Gastrocnemius medialis (tissue), 4 donors: Measurements from ENCODE around the gene ETAA1. TPM values are rescaled to one million over a fixed set of nuclear protein-coding genes. Genes with fewer than 3 reads are reported as not detected.
A peak's percentile ranks its signal among the peaks of the same experiment; 100 is the strongest.

Experiments
- ATAC-seq, 2 donors: fragments of 150-250 bp; one replicate each; pipeline ENCODE4 v1.9.1; 2016
- DNase-seq, 2 donors: peaks; one replicate each; pipeline ENCODE4 v3.0.0-alpha.2; 2019
- H3K27ac ChIP-seq, 4 donors: fragments of 200-600 bp; sonication (generic); 1 replicate in 1 of 4; 2 replicates in 3 of 4; pipeline ENCODE4 v1.5.1; 2016 to 2018; ENCODE audit warnings: mild to moderate bottlenecking in 2 of 4, moderate library complexity in 1 of 4
- H3K27me3 ChIP-seq, 3 donors: fragments of 200-600 bp; sonication (generic) in 2 of 3; 1 replicate in 1 of 3; 2 replicates in 2 of 3; pipeline versions ENCODE4 v1.5.1 to v1.6.0; 2016 to 2019; ENCODE audit warnings: mild to moderate bottlenecking in 1 of 3, moderate library complexity in 1 of 3
- H3K36me3 ChIP-seq, 2 donors: fragments of 200-600 bp; sonication (generic) in 1 of 2; one replicate each; pipeline ENCODE4 v1.5.1; 2017 to 2018
- H3K4me1 ChIP-seq, 2 donors: fragments of 200-600 bp; sonication (generic) in 1 of 2; one replicate each; pipeline ENCODE4 v1.5.1; 2016 to 2017; ENCODE audit warnings: mild to moderate bottlenecking in 2 of 2
- H3K4me3 ChIP-seq, 4 donors: fragments of 200-600 bp; sonication (generic) in 3 of 4; 1 replicate in 1 of 4; 2 replicates in 3 of 4; pipeline ENCODE4 v1.5.1; 2016 to 2019; ENCODE audit warnings: mild to moderate bottlenecking in 2 of 4
- H3K9me3 ChIP-seq, 3 donors: fragments of 200-600 bp; sonication (generic) in 2 of 3; 1 replicate in 1 of 3; 2 replicates in 2 of 3; pipeline ENCODE4 v1.5.1; 2016 to 2019
- CTCF ChIP-seq, 5 experiments: fragments of 450-650 bp in 3 of 5; fragments of 200-600 bp in 2 of 5; sonication (generic) in 2 of 5; IDR thresholded peaks in 4 of 5; conservative IDR thresholded peaks in 1 of 5; 1 replicate in 4 of 5; 2 replicates in 1 of 5; pipeline ENCODE4 v1.5.1; 2016 to 2019; ENCODE audit warnings: antibody characterized with exemption in 5 of 5, mild to moderate bottlenecking in 3 of 5, moderate library complexity in 3 of 5
- POLR2A ChIP-seq, 2 donors: fragments of 450-650 bp; IDR thresholded peaks; one replicate each; pipeline ENCODE4 v1.6.1; 2017; ENCODE audit warnings: antibody characterized with exemption in 2 of 2, mild to moderate bottlenecking in 2 of 2, moderate library complexity in 2 of 2
- in situ Hi-C, 4 donors: fragments of 200-750 bp; cut with MboI; loops; one replicate each; pipeline versions ENCODE4 v1.15.0 to v1.8.0; 2017; ENCODE audit warnings: low sequenced_read_pairs in 4 of 4
- intact Hi-C: fragments of 100-400 bp; cut with DNase I; formaldehyde crosslinking; loops from one replicate; pipeline ENCODE4 v1.15.1; 2023; ENCODE audit warnings: low total_unique reads
- total RNA-seq, 4 donors: library from RNA; depleted of rRNA; stranded (reverse); fragments of >200 nt; gene quantifications; one replicate each; pipeline versions ENCODE4 v1.1.0 to v1.2.3, GENCODE V29; 2016

Gene ETAA1
- total RNA-seq, 4 donors from 2014 or later, result 4.1 to 7.8 (median 4.9) TPM

- no peaks in the 10 kb centered on the region for H3K9me3 ChIP-seq
- no peak overlapping the region for H3K4me3 ChIP-seq
- ATAC-seq, result no peak
- no peak for DNase-seq
- no peak overlapping the region for H3K27ac ChIP-seq
- intact Hi-C loops (no loop called here), in situ Hi-C loops (no loop called here)
- no peaks in the 10 kb centered on the region for H3K36me3 ChIP-seq
- no peaks in the 10 kb centered on the region for H3K4me1 ChIP-seq
- H3K27me3 ChIP-seq, result no peaks in the 10 kb centered on the region
- TF ChIP-seq POLR2A (IDR thresholded peaks at IDR 0.05), result no peak
- TF ChIP-seq CTCF (IDR thresholded peaks at IDR 0.05 in 4 of 5, conservative IDR thresholded peaks at IDR 0.05 in 1 of 5), result no peak
Observed at GRCh38 chr2:67378555-67378954, 18.6 kb upstream of the ETAA1 start.

- H3K4me3 ChIP-seq, result no peak overlapping the region
- ATAC-seq (no peak), DNase-seq (no peak)
- no peak overlapping the region for H3K27ac ChIP-seq
- intact Hi-C loops, result no loop called here
- in situ Hi-C loops, result no loop called here
- no peaks in the 10 kb centered on the region for H3K4me1 ChIP-seq
- no peak for TF ChIP-seq POLR2A (IDR thresholded peaks at IDR 0.05)
- TF ChIP-seq CTCF (IDR thresholded peaks at IDR 0.05 in 4 of 5, conservative IDR thresholded peaks at IDR 0.05 in 1 of 5), result no peak
- H3K27me3 ChIP-seq, result no peaks in the 10 kb centered on the region
- H3K9me3 ChIP-seq, result no peaks in the 10 kb centered on the region
- H3K36me3 ChIP-seq, result no peaks in the 10 kb centered on the region
Observed at GRCh38 chr2:67379048-67379447, 18.1 kb upstream of the ETAA1 start.

- Histone ChIP-seq H3K36me3 (no peaks in the 10 kb centered on the region), H3K4me3 (no peak overlapping the region), H3K9me3 (no peaks in the 10 kb centered on the region), H3K27me3 (no peaks in the 10 kb centered on the region), H3K4me1 (no peaks in the 10 kb centered on the region), H3K27ac (no peak overlapping the region)
- no peak for TF ChIP-seq CTCF (IDR thresholded peaks at IDR 0.05 in 4 of 5, conservative IDR thresholded peaks at IDR 0.05 in 1 of 5)
- ATAC-seq (no peak), DNase-seq (no peak)
- intact Hi-C loops, result loop anchor here (5.0 kb wide), 1 partner anchor 1072 kb away; no protein-coding TSS in a partner anchor
- in situ Hi-C loops, result no loop called here
Observed at GRCh38 chr2:67384123-67384822, 12.9 kb upstream of the ETAA1 start.

GRCh38 chr2:67388680-67389079, 8.5 kb upstream of the ETAA1 start:
- in situ Hi-C loops (no loop called here), intact Hi-C loops (no loop called here)
- DNase-seq (no peak), ATAC-seq (no peak)
- peak overlapping the region in 1 of 4 donors; percentile 10 for H3K27ac ChIP-seq
- no peak for TF ChIP-seq CTCF (IDR thresholded peaks at IDR 0.05 in 4 of 5, conservative IDR thresholded peaks at IDR 0.05 in 1 of 5)
- no peak for TF ChIP-seq POLR2A (IDR thresholded peaks at IDR 0.05)
- H3K27me3 ChIP-seq, result no peaks in the 10 kb centered on the region
- no peaks in the 10 kb centered on the region for H3K9me3 ChIP-seq
- no peak overlapping the region for H3K4me3 ChIP-seq
- no peaks in the 10 kb centered on the region for H3K36me3 ChIP-seq
- no peaks in the 10 kb centered on the region for H3K4me1 ChIP-seq

GRCh38 chr2:67389286-67389685, 7.8 kb upstream of the ETAA1 start:
- H3K27ac ChIP-seq, result no peak overlapping the region
- in situ Hi-C loops, result no loop called here
- H3K9me3 ChIP-seq, result no peaks in the 10 kb centered on the region
- H3K4me1 ChIP-seq, result no peaks in the 10 kb centered on the region
- no peak overlapping the region for H3K4me3 ChIP-seq
- no peaks in the 10 kb centered on the region for H3K27me3 ChIP-seq
- no peak for ATAC-seq
- no peak for TF ChIP-seq CTCF (IDR thresholded peaks at IDR 0.05 in 4 of 5, conservative IDR thresholded peaks at IDR 0.05 in 1 of 5)
- TF ChIP-seq POLR2A (IDR thresholded peaks at IDR 0.05), result no peak
- no peak for DNase-seq
- intact Hi-C loops, result no loop called here
- H3K36me3 ChIP-seq, result no peaks in the 10 kb centered on the region
